Posterior cingulate gyrus (tissue), 11 donors: ENCODE measurements around the gene SUB1.
"Not testable (repeated sequence)": the region's sequence is repeated elsewhere in the genome, so short reads cannot be mapped to it uniquely, and the experiment has no call there.

Experiments used
- DNase-seq, 10 donors: peaks; one replicate each; pipeline versions ENCODE4 v3.0.0 to v3.0.0-alpha.2; 2020 to 2021; ENCODE audit warnings: mixed read lengths in 3 of 10
- intact Hi-C: fragments of 100-400 bp; cut with DNase I; formaldehyde crosslinking; loops from one replicate; pipeline ENCODE4 v1.15.1; 2023

Gene SUB1

GRCh38 chr5:32630867-32631491, 45.6 kb downstream of the SUB1 start:
- intact Hi-C loops = no loop called here
- no peak for DNase-seq

- intact Hi-C loops = not testable (repeated sequence)
Observed at GRCh38 chr5:32633017-32633416, 47.7 kb downstream of the SUB1 start.

DNA sequence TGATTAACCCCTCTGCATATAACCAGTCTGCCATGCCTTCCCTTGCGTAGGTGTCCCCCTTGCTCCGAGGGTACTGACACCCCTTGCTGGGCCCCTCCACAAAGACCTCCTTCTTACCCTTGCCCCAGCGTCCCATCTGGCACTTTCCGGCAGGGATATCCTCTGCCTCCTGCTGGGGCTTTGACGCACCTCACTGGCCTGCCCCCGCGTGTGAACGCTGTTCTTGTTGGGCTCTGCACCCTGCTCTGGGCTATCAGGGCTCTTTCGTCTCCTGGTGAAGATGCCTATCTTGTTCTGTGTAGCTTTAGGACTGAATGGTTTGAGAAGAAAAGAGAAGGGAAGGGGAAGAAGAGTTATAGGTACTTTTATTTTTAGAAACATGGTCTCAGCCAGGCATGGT, 53.0 kb downstream of the SUB1 start:
- no peak for DNase-seq
- intact Hi-C loops = no loop called here

More at GRCh38 chr5:32633017-32633416, 47.7 kb downstream of the SUB1 start:
- DNase-seq = not testable (repeated sequence)

- DNase-seq = no peak
Observed at GRCh38 chr5:32639943-32640342, 54.6 kb downstream of the SUB1 start.

GRCh38 chr5:32642276-32643002, 57.1 kb downstream of the SUB1 start:
- intact Hi-C loops = no loop called here
- no peak for DNase-seq

More at GRCh38 chr5:32639943-32640342, 54.6 kb downstream of the SUB1 start:
- intact Hi-C loops = no loop called here

GRCh38 chr5:32645246-32645645, 59.9 kb downstream of the SUB1 start:
- DNase-seq = no peak
- intact Hi-C loops = no loop called here

GRCh38 chr5:32646061-32646969, 61.0 kb downstream of the SUB1 start:
- no peak for DNase-seq
- intact Hi-C loops = no loop called here

DNA sequence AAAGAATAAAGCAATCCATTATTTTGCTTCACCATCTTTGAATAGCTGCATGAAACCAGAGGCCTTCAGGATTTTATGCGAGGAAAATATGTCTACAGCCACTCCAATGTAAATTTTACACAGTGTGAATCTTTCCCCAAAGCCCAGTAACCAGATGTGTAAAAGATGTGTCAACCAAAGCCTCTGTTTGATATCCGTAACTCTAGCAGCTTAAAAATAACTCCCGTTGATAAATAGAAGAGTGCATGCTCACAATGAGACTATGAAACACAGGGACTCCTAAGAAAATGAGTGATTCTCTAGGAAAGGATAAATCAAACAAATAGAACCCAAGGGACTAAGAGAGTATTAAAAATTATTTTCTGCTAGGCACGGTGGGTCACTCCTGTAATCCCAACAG, 65.7 kb downstream of the SUB1 start:
- intact Hi-C loops = no loop called here

GRCh38 chr5:32651638-32652037, 66.3 kb downstream of the SUB1 start:
- DNase-seq = no peak
- intact Hi-C loops = no loop called here

More for the DNA sequence above, 65.7 kb downstream of the SUB1 start:
- no peak for DNase-seq
